Measurements from ENCODE around the gene PDCD2L.

DNA sequence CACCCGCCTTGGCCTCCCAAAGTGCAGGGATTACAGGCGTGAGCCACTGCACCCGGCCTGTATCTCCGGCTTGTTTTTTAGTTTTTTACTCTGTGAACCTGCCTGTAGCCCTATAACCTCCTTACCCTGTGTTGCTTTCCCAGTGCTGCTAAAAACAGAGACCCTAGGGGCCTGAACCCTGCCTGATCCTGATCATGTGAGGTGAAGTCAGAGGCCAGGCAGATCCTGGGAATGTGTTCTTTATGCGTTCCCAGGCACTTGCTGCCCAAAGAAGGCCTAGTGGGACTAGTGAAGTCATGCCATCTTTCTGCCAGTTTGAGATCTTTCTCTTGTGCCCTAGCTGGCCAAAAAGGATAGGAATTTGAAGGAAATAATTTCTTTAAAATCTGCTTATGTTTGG, 28.6 kb downstream of the PDCD2L start:
- TF ChIP-seq, protein P1, sequence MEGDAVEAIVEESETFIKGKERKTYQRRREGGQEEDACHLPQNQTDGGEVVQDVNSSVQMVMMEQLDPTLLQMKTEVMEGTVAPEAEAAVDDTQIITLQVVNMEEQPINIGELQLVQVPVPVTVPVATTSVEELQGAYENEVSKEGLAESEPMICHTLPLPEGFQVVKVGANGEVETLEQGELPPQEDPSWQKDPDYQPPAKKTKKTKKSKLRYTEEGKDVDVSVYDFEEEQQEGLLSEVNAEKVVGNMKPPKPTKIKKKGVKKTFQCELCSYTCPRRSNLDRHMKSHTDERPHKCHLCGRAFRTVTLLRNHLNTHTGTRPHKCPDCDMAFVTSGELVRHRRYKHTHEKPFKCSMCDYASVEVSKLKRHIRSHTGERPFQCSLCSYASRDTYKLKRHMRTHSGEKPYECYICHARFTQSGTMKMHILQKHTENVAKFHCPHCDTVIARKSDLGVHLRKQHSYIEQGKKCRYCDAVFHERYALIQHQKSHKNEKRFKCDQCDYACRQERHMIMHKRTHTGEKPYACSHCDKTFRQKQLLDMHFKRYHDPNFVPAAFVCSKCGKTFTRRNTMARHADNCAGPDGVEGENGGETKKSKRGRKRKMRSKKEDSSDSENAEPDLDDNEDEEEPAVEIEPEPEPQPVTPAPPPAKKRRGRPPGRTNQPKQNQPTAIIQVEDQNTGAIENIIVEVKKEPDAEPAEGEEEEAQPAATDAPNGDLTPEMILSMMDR (optimal IDR thresholded peaks at IDR 0.05 in 1 of 3, IDR thresholded peaks at IDR 0.05 in 1 of 3, conservative IDR thresholded peaks at IDR 0.05 in 1 of 3; ENCODE audit: extremely low read depth in 1 of 3, insufficient read depth in 2 of 3, low read length in 3 of 3), result no peak
- TF ChIP-seq EZH2 (IDR thresholded peaks at IDR 0.05; ENCODE audit: low read length), result no peak
